GM15510 (cell line): Measurements from ENCODE around the gene MYL7.

ENCODE experiments used
- POLR2A ChIP-seq: IDR thresholded peaks from 3 replicates; pipeline ENCODE4 v1.6.1; 2011; ENCODE audit warnings: borderline replicate concordance; ENCODE audit not compliant: insufficient read length; ENCODE audit errors: extremely low read depth

The MYL7 gene

GRCh38 chr7:44132039-44132438 lies 9.1 kb downstream of the MYL7 start:
- no peak for TF ChIP-seq POLR2A

GRCh38 chr7:44131173-44132029 lies 9.7 kb downstream of the MYL7 start:
- TF ChIP-seq POLR2A: no peak

GRCh38 chr7:44128721-44129582 lies 12.2 kb downstream of the MYL7 start:
- TF ChIP-seq POLR2A: no peak

- no peak for TF ChIP-seq POLR2A
These were observed 14.0 kb downstream of the MYL7 start for GRCh38 chr7:44127161-44127560.

- TF ChIP-seq POLR2A: no peak
These were observed 16.3 kb downstream of the MYL7 start for GRCh38 chr7:44124822-44125202.

- TF ChIP-seq POLR2A: peak; percentile 54
These were observed 17.7 kb downstream of the MYL7 start, which contains the start of gene POLD2 for GRCh38 chr7:44123190-44124003. Gene POLD2, minus strand, starts transcription at chr7:44123548. Its CDS starts 1,495 bp downstream, at chr7:44122053.

GRCh38 chr7:44122529-44122928 lies 18.6 kb downstream of the MYL7 start:
- TF ChIP-seq POLR2A: no peak

- TF ChIP-seq POLR2A: no peak
These were observed 19.2 kb downstream of the MYL7 start for GRCh38 chr7:44121761-44122420.

GRCh38 chr7:44120395-44120794 lies 20.7 kb downstream of the MYL7 start:
- TF ChIP-seq POLR2A: no peak

- no peak for TF ChIP-seq POLR2A
These were observed 21.2 kb downstream of the MYL7 start for GRCh38 chr7:44119829-44120380.

- no peak for TF ChIP-seq POLR2A
These were observed 23.2 kb downstream of the MYL7 start for GRCh38 chr7:44117801-44118429.

- no peak for TF ChIP-seq POLR2A
These were observed 24.1 kb downstream of the MYL7 start for GRCh38 chr7:44116789-44117666.
